ENCODE results near the gene ATP2A2.
"Not testable (repeated sequence)": the region's sequence is repeated elsewhere in the genome, so short reads cannot be mapped to it uniquely, and the experiment has no call there.

Gene ATP2A2

GRCh38 chr12:110343736-110344555 is 62.9 kb downstream of the ATP2A2 start:
- no peak for DNase-seq

- no peak for DNase-seq
Observed at GRCh38 chr12:110344657-110345056, 63.6 kb downstream of the ATP2A2 start.

GRCh38 chr12:110345176-110345661 is 64.2 kb downstream of the ATP2A2 start:
- no peak for DNase-seq

GRCh38 chr12:110345963-110346362 is 64.9 kb downstream of the ATP2A2 start:
- DNase-seq, result no peak

- no peak for DNase-seq
Observed at GRCh38 chr12:110347767-110348166, 66.7 kb downstream of the ATP2A2 start.

GRCh38 chr12:110348431-110349059 is 67.5 kb downstream of the ATP2A2 start:
- no peak for DNase-seq

- DNase-seq, result no peak
Observed at GRCh38 chr12:110349096-110349495, 68.0 kb downstream of the ATP2A2 start.

GRCh38 chr12:110349514-110350151 is 68.6 kb downstream of the ATP2A2 start:
- DNase-seq, result no peak

GRCh38 chr12:110351119-110351518 is 70.1 kb downstream of the ATP2A2 start:
- DNase-seq, result no peak

GRCh38 chr12:110352401-110352800 is 71.4 kb downstream of the ATP2A2 start:
- no peak for DNase-seq

- DNase-seq, result no peak
Observed at GRCh38 chr12:110353211-110353965, 72.3 kb downstream of the ATP2A2 start.

GRCh38 chr12:110354172-110354780 is 73.2 kb downstream of the ATP2A2 start:
- DNase-seq, result no peak

- DNase-seq, result no peak
Observed at GRCh38 chr12:110355073-110355472, 74.0 kb downstream of the ATP2A2 start.

GRCh38 chr12:110358384-110359097 is 77.5 kb downstream of the ATP2A2 start:
- not testable (repeated sequence) for DNase-seq

- DNase-seq, result no peak
Observed at GRCh38 chr12:110361216-110361615, 80.2 kb downstream of the ATP2A2 start.

- no peak for DNase-seq
Observed at GRCh38 chr12:110365489-110366320, 84.7 kb downstream of the ATP2A2 start.

GRCh38 chr12:110366321-110367142 is 85.5 kb downstream of the ATP2A2 start:
- DNase-seq, result no peak

GRCh38 chr12:110367181-110367864 is 86.3 kb downstream of the ATP2A2 start:
- no peak for DNase-seq

GRCh38 chr12:110369992-110370391 is 88.9 kb downstream of the ATP2A2 start:
- no peak for DNase-seq

Data from DMS79 treated with DMSO at 0.1 percent for 48 hours (cell line).